HG03103 (cell line): ENCODE measurements around the gene TMEM196.
"Not testable (repeated sequence)": the region's sequence is repeated elsewhere in the genome, so short reads cannot be mapped to it uniquely, and the experiment has no call there.

Experiments used
- ATAC-seq: cut with Tn5 transposase; IDR thresholded peaks from one replicate; pipeline ENCODE4 v1.9.1; 2021; ENCODE audit warnings: low read depth; ENCODE audit not compliant: unreplicated experiment

The TMEM196 gene

GRCh38 chr7:19708397-19709248 is 64.8 kb downstream of the TMEM196 start, which contains the start of gene POLR1F:
Gene POLR1F (minus strand): TSS chr7:19709037. CDS start chr7:19709016, 21 bp downstream.
- ATAC-seq: peak; percentile 98

GRCh38 chr7:19707240-19707639 is 66.2 kb downstream of the TMEM196 start:
- ATAC-seq: no peak

- no peak for ATAC-seq
These were observed 67.8 kb downstream of the TMEM196 start for GRCh38 chr7:19705663-19706062.

- no peak for ATAC-seq
These were observed 71.9 kb downstream of the TMEM196 start for GRCh38 chr7:19701471-19701870.

DNA sequence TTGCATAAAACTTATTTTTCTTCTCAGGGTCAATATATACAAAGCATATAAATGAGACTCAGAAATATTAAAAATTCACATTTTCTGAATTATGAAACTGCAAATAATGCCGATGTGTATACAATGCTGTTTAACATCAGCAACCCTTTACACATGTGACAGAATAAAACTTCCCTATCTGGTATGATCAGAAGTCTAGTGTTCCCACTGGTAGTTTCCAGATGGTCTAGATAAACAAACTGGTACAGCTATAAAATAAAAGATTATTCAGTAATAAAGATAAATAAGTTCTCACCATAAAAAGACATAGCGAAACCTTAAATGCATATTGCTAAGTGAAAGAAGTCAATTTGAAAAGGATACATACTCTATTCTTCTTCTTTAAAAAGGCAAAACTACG is 72.5 kb downstream of the TMEM196 start:
- no peak for ATAC-seq

DNA sequence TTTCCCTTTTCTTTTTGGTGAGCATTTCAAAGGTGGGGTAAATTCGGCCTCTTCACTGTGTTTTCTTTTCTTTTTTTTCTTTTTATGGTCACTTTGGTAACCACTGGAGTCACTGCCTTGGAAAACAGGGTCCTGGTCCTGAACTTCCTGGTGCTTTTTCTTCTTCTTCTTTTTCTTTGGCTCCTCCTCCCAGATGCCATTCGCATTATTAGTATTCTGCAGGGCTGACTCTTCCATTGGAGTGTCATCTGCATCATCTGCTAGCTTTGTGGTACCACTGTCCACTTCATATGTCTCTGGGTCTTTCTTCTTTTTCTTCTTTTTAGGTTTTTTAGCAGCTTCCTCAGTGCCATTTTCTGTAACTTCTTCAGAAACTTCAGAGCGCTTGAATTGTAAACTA is 75.1 kb downstream of the TMEM196 start:
- no peak for ATAC-seq

DNA sequence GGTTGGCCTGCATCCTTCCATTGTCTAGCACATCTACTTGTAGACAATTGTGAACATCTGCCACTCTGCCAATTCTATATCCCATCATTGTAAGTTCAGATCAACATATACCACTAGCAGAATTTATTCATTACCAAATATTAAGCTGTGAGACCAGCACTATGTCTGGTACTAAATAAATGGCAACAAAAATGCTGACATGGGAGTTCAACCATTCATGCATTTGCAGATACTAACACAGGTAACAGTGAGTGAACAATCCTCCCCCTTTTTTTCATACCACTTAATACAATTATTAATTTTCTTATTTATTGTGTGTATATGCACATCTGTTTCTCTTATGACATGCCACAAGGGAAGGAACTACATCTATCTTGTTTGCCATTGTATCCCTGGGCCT is 76.5 kb downstream of the TMEM196 start:
- ATAC-seq: no peak

GRCh38 chr7:19692111-19692828 is 81.1 kb downstream of the TMEM196 start:
- no peak for ATAC-seq

DNA sequence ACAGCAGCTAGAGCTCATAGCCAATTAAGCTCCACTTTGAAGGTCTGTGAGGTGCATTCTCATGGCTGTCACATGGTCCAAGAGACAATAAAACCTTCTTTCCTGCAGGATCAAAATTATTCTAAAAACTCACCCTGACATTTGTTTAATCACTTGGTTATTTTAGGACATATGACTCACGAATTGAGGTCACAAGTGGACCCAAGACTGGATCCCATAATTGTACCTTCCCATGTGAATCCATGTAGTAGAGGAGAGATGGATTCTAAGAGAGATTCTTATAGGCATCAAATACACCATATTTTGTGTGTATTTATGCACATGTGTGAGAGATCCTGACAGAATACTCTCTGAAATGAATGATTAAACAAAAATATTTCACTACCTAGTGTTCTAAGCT is 82.7 kb downstream of the TMEM196 start:
- ATAC-seq: no peak

GRCh38 chr7:19689130-19689529 is 84.3 kb downstream of the TMEM196 start:
- not testable (repeated sequence) for ATAC-seq

- no peak for ATAC-seq
These were observed 91.8 kb downstream of the TMEM196 start for GRCh38 chr7:19681596-19681995.

- ATAC-seq: peak; percentile 87
These were observed 96.2 kb downstream of the TMEM196 start for GRCh38 chr7:19677180-19677579.

GRCh38 chr7:19675816-19676215 is 97.6 kb downstream of the TMEM196 start:
- ATAC-seq: no peak

DNA sequence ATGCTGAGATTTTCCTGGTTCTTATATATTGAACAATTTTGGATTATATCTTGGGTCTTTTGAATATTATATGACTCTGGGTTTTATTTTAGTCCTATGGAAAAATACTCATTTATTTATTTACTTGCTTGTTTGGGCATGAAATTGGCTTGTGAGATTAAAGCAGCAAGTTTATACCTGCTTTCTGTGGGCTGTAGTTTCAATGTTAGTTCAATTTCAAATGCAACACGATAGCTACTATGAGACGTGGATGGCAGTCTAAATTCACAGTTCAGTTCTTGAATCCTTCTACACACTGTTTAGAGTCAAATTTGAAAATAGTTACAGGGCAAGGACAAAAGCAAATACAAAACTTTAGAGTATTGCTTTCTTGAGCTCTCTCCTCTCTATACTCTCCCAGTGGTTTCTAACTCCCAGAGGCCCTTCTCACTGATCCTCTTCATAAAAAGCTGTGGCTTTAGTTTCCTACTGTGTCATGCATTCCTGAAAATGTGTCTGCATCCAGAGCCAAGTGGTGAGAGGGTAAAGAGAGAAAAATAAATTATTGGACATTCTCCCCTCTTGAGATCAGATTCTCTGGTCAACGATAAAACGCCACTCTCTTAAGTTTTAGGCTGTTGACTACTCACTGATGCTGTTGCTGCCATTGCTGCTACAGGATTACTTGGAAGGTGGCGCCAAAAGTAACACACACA is 99.0 kb downstream of the TMEM196 start:
- no peak for ATAC-seq

GRCh38 chr7:19670806-19671205 is 102.6 kb downstream of the TMEM196 start:
- ATAC-seq: no peak
